DOHH2 (cell line): Measurements from ENCODE around the gene FAM20C.

ENCODE experiments used
- CTCF ChIP-seq: fragments of 200-600 bp; sonication (generic); IDR thresholded peaks from one replicate; pipeline ENCODE4 v1.5.1; 2014; ENCODE audit warnings: antibody characterized with exemption, mild to moderate bottlenecking, low read depth, low read length; ENCODE audit not compliant: poor library complexity, severe bottlenecking
- EZH2phosphoT487 ChIP-seq: fragments of 200-600 bp; sonication (generic); IDR thresholded peaks from 2 replicates; pipeline ENCODE4 v1.6.1; 2017; ENCODE audit warnings: borderline replicate concordance, mild to moderate bottlenecking, antibody characterized with exemption, low read length, moderate library complexity, mixed read lengths

GRCh38 chr7:191981-192649 is at the start of gene FAM20C:
- TF ChIP-seq CTCF (no peak), EZH2phosphoT487 (no peak)
